ENCODE results near the gene MAP2K3.

Gene MAP2K3

GRCh38 chr17:21362331-21362931, 77.9 kb downstream of the MAP2K3 start:
- no peak for ATAC-seq
- TF ChIP-seq ESRRG (CRISPR knock-in tag; IDR thresholded peaks at IDR 0.05) = no peak
- TF ChIP-seq SNAI2 (CRISPR knock-in tag; IDR thresholded peaks at IDR 0.05) = no peak

- ATAC-seq = no peak
- TF ChIP-seq TCF4 (CRISPR knock-in tag; IDR thresholded peaks at IDR 0.05; ENCODE audit: borderline replicate concordance) = no peak
- no peak for TF ChIP-seq ZNF70 (CRISPR knock-in tag; IDR thresholded peaks at IDR 0.05)
- no peak for TF ChIP-seq OSR1 (CRISPR knock-in tag; IDR thresholded peaks at IDR 0.05)
- no peak for TF ChIP-seq GLIS3 (CRISPR knock-in tag; IDR thresholded peaks at IDR 0.05)
- no peak for TF ChIP-seq POU6F1 (CRISPR knock-in tag; IDR thresholded peaks at IDR 0.05; ENCODE audit: borderline replicate concordance, low read depth)
- TF ChIP-seq ZNF8 (CRISPR knock-in tag; IDR thresholded peaks at IDR 0.05) = no peak
- no peak for TF ChIP-seq ESRRG (CRISPR knock-in tag; IDR thresholded peaks at IDR 0.05)
- TF ChIP-seq PATZ1 (CRISPR knock-in tag; IDR thresholded peaks at IDR 0.05; ENCODE audit: borderline replicate concordance) = no peak
- TF ChIP-seq ZFP30 (CRISPR knock-in tag; IDR thresholded peaks at IDR 0.05) = no peak
- TF ChIP-seq TSHZ2 (CRISPR knock-in tag; IDR thresholded peaks at IDR 0.05) = no peak
- TF ChIP-seq ZNF565 (CRISPR knock-in tag; conservative IDR thresholded peaks at IDR 0.05; ENCODE audit: low read depth) = no peak
- TF ChIP-seq ARNTL (CRISPR knock-in tag; IDR thresholded peaks at IDR 0.05; ENCODE audit: borderline replicate concordance, low read depth) = no peak
- no peak for TF ChIP-seq CSRNP3 (CRISPR knock-in tag; IDR thresholded peaks at IDR 0.05)
- no peak for TF ChIP-seq BACH2 (CRISPR knock-in tag; IDR thresholded peaks at IDR 0.05; ENCODE audit: borderline replicate concordance)
- no peak for TF ChIP-seq TOX (CRISPR knock-in tag; IDR thresholded peaks at IDR 0.05; ENCODE audit: borderline replicate concordance)
- no peak for TF ChIP-seq RARB (CRISPR knock-in tag; IDR thresholded peaks at IDR 0.05)
Observed at GRCh38 chr17:21363776-21364642, 79.5 kb downstream of the MAP2K3 start.
